ENCODE measurements around the gene GRK3. TPM values are rescaled to one million over a fixed set of nuclear protein-coding genes. Genes with fewer than 3 reads are reported as not detected.

The GRK3 gene
- total and polyA plus RNA-seq, 2 donors (not counting 3 experiments of a cell fraction or from before 2014, with no cell fraction given) = 0.68 to 4.4 TPM

DNA sequence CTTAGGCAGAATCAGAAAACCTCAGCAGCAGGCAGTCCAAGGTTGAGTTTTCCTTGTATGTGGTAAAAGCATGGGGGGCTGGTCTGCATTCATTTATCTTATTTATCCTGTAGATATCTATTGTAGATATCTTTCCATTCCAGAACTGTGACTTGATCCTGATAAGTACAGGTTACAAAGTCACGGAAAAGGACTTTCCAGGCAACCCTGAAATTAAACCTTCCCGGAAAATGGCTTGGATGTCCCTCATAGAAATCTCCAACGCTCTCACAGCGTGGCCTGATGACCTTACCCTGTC, 128.7 kb downstream of the GRK3 start:
- Histone ChIP-seq H3K27me3 (ENCODE audit: control insufficient read depth in 2 of 2, insufficient read depth in 2 of 2, low read length in 2 of 2) (no peaks in the 10 kb centered on the region), H2AFZ (ENCODE audit: low read depth, low read length) (no peak overlapping the region), H3K36me3 (ENCODE audit: control insufficient read depth in 2 of 2, extremely low read depth in 1 of 2, insufficient read depth in 2 of 2, low read length in 2 of 2) (no peaks in the 10 kb centered on the region), H4K20me1 (replicated peaks; ENCODE audit: control insufficient read depth, extremely low read depth, insufficient read depth, low read length) (no peaks in the 10 kb centered on the region), H3K9me1 (replicated peaks; ENCODE audit: control insufficient read depth, extremely low read depth, insufficient read depth, low read length) (no peaks in the 10 kb centered on the region), H3K4me1 (ENCODE audit: control insufficient read depth, extremely low read depth, insufficient read depth, low read length) (no peaks in the 10 kb centered on the region), H3K9ac (replicated peaks; ENCODE audit: extremely low read depth, insufficient read depth, low read length) (no peak overlapping the region), H3K79me2 (ENCODE audit: control insufficient read depth, insufficient read depth, low read length) (no peaks in the 10 kb centered on the region), H3K27ac (ENCODE audit: insufficient read depth, low read depth, low read length) (no peak overlapping the region), H3K4me3 (replicated peaks in 1 of 3; ENCODE audit: insufficient read depth in 1 of 3, low read depth in 1 of 3, low read length in 3 of 3) (no peak overlapping the region), H3K4me2 (ENCODE audit: insufficient read depth, low read length) (no peak overlapping the region), H3K9me3 (replicated peaks; ENCODE audit: control insufficient read depth, insufficient read depth, low read length) (no peaks in the 10 kb centered on the region)
- CTCF ChIA-PET = interaction anchor here (1.2 kb wide), 1 partner anchor 11 kb away, joined by 3 read pairs; no protein-coding TSS in a partner anchor
- TF ChIP-seq POLR2AphosphoS5 (IDR thresholded peaks at IDR 0.05; ENCODE audit: insufficient read depth, low read depth, low read length) (no peak), POLR2A (IDR thresholded peaks at IDR 0.05; ENCODE audit: low read depth, low read length) (no peak), GATA2 (IDR thresholded peaks at IDR 0.05; ENCODE audit: insufficient read depth, insufficient read length, low read depth, low read length) (no peak), EZH2 (IDR thresholded peaks at IDR 0.05; ENCODE audit: borderline replicate concordance, low read depth, low read length, severe bottlenecking) (no peak), JUN (IDR thresholded peaks at IDR 0.05; ENCODE audit: borderline replicate concordance, insufficient read depth, insufficient read length, low read depth) (no peak), FOS (IDR thresholded peaks at IDR 0.05; ENCODE audit: borderline replicate concordance, insufficient read depth, low read length) (no peak), MYC (IDR thresholded peaks at IDR 0.05; ENCODE audit: low read depth, low read length) (no peak)
- TF ChIP-seq, protein P1, sequence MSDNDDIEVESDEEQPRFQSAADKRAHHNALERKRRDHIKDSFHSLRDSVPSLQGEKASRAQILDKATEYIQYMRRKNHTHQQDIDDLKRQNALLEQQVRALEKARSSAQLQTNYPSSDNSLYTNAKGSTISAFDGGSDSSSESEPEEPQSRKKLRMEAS (IDR thresholded peaks at IDR 0.05; ENCODE audit: insufficient read depth, insufficient read length) = no peak
- TF ChIP-seq, protein P2, sequence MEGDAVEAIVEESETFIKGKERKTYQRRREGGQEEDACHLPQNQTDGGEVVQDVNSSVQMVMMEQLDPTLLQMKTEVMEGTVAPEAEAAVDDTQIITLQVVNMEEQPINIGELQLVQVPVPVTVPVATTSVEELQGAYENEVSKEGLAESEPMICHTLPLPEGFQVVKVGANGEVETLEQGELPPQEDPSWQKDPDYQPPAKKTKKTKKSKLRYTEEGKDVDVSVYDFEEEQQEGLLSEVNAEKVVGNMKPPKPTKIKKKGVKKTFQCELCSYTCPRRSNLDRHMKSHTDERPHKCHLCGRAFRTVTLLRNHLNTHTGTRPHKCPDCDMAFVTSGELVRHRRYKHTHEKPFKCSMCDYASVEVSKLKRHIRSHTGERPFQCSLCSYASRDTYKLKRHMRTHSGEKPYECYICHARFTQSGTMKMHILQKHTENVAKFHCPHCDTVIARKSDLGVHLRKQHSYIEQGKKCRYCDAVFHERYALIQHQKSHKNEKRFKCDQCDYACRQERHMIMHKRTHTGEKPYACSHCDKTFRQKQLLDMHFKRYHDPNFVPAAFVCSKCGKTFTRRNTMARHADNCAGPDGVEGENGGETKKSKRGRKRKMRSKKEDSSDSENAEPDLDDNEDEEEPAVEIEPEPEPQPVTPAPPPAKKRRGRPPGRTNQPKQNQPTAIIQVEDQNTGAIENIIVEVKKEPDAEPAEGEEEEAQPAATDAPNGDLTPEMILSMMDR (IDR thresholded peaks at IDR 0.05; ENCODE audit: extremely low read depth in 1 of 2, insufficient read depth in 1 of 2, low read depth in 1 of 2, low read length in 2 of 2) = no peak
- intact Hi-C loops (cut with micrococcal nuclease) = no loop called here
- dilution Hi-C loops (cut with MboI; ENCODE audit: extremely low pct_ligation_motif_present, low sequenced_read_pairs) = no loop called here
- BruUV-seq (replicated peaks) = no TSS peak
- POLR2A ChIA-PET = no interaction called here
- DNase-seq (ENCODE audit: low read depth, low spot score) = no peak
- FAIRE-seq = no peak
